Astrocyte (in vitro differentiated cells and primary cell): ENCODE data around the gene PAK4. TPM values are rescaled to one million over a fixed set of nuclear protein-coding genes. Genes with fewer than 3 reads are reported as not detected.
"Not testable (repeated sequence)": the region's sequence is repeated elsewhere in the genome, so short reads cannot be mapped to it uniquely, and the experiment has no call there.

ENCODE experiments used
- DNase-seq: peaks from one replicate; pipeline ENCODE4 v3.0.0-alpha.2; 2010; ENCODE audit warnings: low read depth
- FAIRE-seq: peaks from 2 replicates; lab custom pipeline; 2011; peaks lifted over from hg19 to GRCh38; lab: Jason Lieb, UNC
- H2AFZ ChIP-seq: 2 replicates; pipeline ENCODE4 v1.6.0; 2012; ENCODE audit warnings: low read depth, low read length, inconsistent platforms
- H3K27ac ChIP-seq: 2 replicates; pipeline ENCODE4 v1.5.1; 2011; ENCODE audit warnings: low read depth, low read length, inconsistent platforms
- H3K27me3 ChIP-seq: 2 replicates; pipeline ENCODE4 v1.6.0; 2011; ENCODE audit warnings: low read length, inconsistent platforms; ENCODE audit not compliant: insufficient read depth
- H3K36me3 ChIP-seq: 2 replicates; pipeline ENCODE4 v1.5.1; 2011; ENCODE audit warnings: low read length, inconsistent platforms; ENCODE audit not compliant: insufficient read depth
- H3K4me1 ChIP-seq: 2 replicates; pipeline ENCODE4 v1.5.1; 2011; ENCODE audit warnings: low read length, inconsistent platforms; ENCODE audit not compliant: insufficient read depth
- H3K4me2 ChIP-seq: 2 replicates; pipeline ENCODE4 v1.6.0; 2012; ENCODE audit warnings: low read length, inconsistent platforms
- H3K4me3 ChIP-seq: 2 replicates; pipeline ENCODE4 v1.5.1; 2011; ENCODE audit warnings: low read depth, mild to moderate bottlenecking, low read length, inconsistent platforms; ENCODE audit not compliant: insufficient read depth
- H3K79me2 ChIP-seq: 2 replicates; pipeline ENCODE4 v1.6.0; 2012; ENCODE audit warnings: mild to moderate bottlenecking, low read length, inconsistent platforms; ENCODE audit not compliant: insufficient read depth
- H3K9ac ChIP-seq: 2 replicates; pipeline ENCODE4 v1.6.0; 2012; ENCODE audit warnings: mild to moderate bottlenecking, low read length, inconsistent platforms
- H3K9me3 ChIP-seq: 2 replicates; pipeline ENCODE4 v1.5.1; 2012; ENCODE audit warnings: low read depth, mild to moderate bottlenecking, low read length, inconsistent platforms; ENCODE audit not compliant: insufficient read depth
- H4K20me1 ChIP-seq: 2 replicates; pipeline ENCODE4 v1.6.0; 2012; ENCODE audit warnings: low read length, inconsistent platforms; ENCODE audit not compliant: insufficient read depth
- H3K27ac Mint-ChIP-seq: one replicate; pipeline ENCODE4 v1.8.0; 2021; ENCODE audit warnings: mild to moderate bottlenecking, mixed read lengths; ENCODE audit not compliant: unreplicated experiment
- H3K27me3 Mint-ChIP-seq: one replicate; pipeline ENCODE4 v1.8.0; 2021; ENCODE audit warnings: low read depth, mixed read lengths; ENCODE audit not compliant: unreplicated experiment
- H3K36me3 Mint-ChIP-seq: one replicate; pipeline ENCODE4 v1.8.0; 2021; ENCODE audit warnings: low read depth, mixed read lengths; ENCODE audit not compliant: unreplicated experiment
- H3K4me1 Mint-ChIP-seq: one replicate; pipeline ENCODE4 v1.8.0; 2021; ENCODE audit warnings: low read depth, mixed read lengths; ENCODE audit not compliant: unreplicated experiment
- H3K4me3 Mint-ChIP-seq: one replicate; pipeline ENCODE4 v1.8.0; 2021; ENCODE audit warnings: mild to moderate bottlenecking, moderate library complexity, mixed read lengths; ENCODE audit not compliant: unreplicated experiment
- H3K9me3 Mint-ChIP-seq: one replicate; pipeline ENCODE4 v1.8.0; 2021; ENCODE audit warnings: mild to moderate bottlenecking, mixed read lengths; ENCODE audit not compliant: unreplicated experiment
- CTCF ChIP-seq: IDR thresholded peaks from 2 replicates; pipeline ENCODE4 v1.5.1; 2011; ENCODE audit warnings: low read depth, mild to moderate bottlenecking, inconsistent platforms, low read length, moderate library complexity; ENCODE audit not compliant: insufficient read depth
- EZH2 ChIP-seq: IDR thresholded peaks from 2 replicates; pipeline ENCODE4 v1.6.1; 2012; ENCODE audit warnings: mild to moderate bottlenecking, low read length, inconsistent platforms; ENCODE audit not compliant: insufficient read depth
- total RNA-seq: library from RNA; stranded (reverse); gene quantifications from 2 replicates; pipeline ENCODE4 v1.2.1, GENCODE V29; 2021

Gene PAK4
- total RNA-seq, 1 donor from 2014 or later, result 48.0 TPM

GRCh38 chr19:39090881-39091280, 34.7 kb upstream of the PAK4 start:
- Mint-ChIP-seq H3K9me3 (no peaks in the 10 kb centered on the region), H3K36me3 (no peaks in the 10 kb centered on the region), H3K4me3 (no peak overlapping the region), H3K4me1 (no peaks in the 10 kb centered on the region), H3K27ac (no peak overlapping the region), H3K27me3 (peaks cover 37% of the 10 kb centered on the region)
- H3K4me2 ChIP-seq, result no peak overlapping the region
- no peaks in the 10 kb centered on the region for H3K9me3 ChIP-seq
- DNase-seq (no peak), FAIRE-seq (no peak)
- H2AFZ ChIP-seq, result no peak overlapping the region
- H3K27ac ChIP-seq, result no peak overlapping the region
- TF ChIP-seq EZH2 (no peak), CTCF (no peak)
- no peaks in the 10 kb centered on the region for H3K79me2 ChIP-seq
- no peak overlapping the region for H3K4me3 ChIP-seq
- H3K4me1 ChIP-seq, result no peaks in the 10 kb centered on the region
- peaks cover 2% of the 10 kb centered on the region for H3K27me3 ChIP-seq
- no peak overlapping the region for H3K9ac ChIP-seq
- no peaks in the 10 kb centered on the region for H3K36me3 ChIP-seq
- no peaks in the 10 kb centered on the region for H4K20me1 ChIP-seq

GRCh38 chr19:39095799-39096540, 29.6 kb upstream of the PAK4 start:
- H3K36me3 Mint-ChIP-seq, H3K4me3 Mint-ChIP-seq, FAIRE-seq, H3K36me3 ChIP-seq, DNase-seq, H4K20me1 ChIP-seq, H3K4me1 ChIP-seq, H3K9ac ChIP-seq, H3K9me3 ChIP-seq, H3K27me3 ChIP-seq, H3K4me3 ChIP-seq, H3K9me3 Mint-ChIP-seq, H3K79me2 ChIP-seq, H3K27ac Mint-ChIP-seq, H3K4me2 ChIP-seq, H2AFZ ChIP-seq, H3K4me1 Mint-ChIP-seq, H3K27ac ChIP-seq: not testable (repeated sequence)
- peaks cover 42% of the 10 kb centered on the region for H3K27me3 Mint-ChIP-seq

GRCh38 chr19:39097299-39097698, 28.3 kb upstream of the PAK4 start:
- Histone ChIP-seq H3K27me3 (peaks cover 8% of the 10 kb centered on the region), H3K4me3 (no peak overlapping the region), H3K79me2 (no peaks in the 10 kb centered on the region), H3K36me3 (no peaks in the 10 kb centered on the region), H2AFZ (no peak overlapping the region), H3K9ac (no peak overlapping the region), H3K27ac (no peak overlapping the region), H3K4me1 (no peaks in the 10 kb centered on the region), H3K4me2 (no peak overlapping the region), H3K9me3 (no peaks in the 10 kb centered on the region), H4K20me1 (no peaks in the 10 kb centered on the region)
- TF ChIP-seq CTCF (no peak), EZH2 (no peak)
- no peak overlapping the region for H3K4me3 Mint-ChIP-seq
- DNase-seq, result no peak
- peaks cover 41% of the 10 kb centered on the region for H3K27me3 Mint-ChIP-seq
- H3K9me3 Mint-ChIP-seq, result peaks cover 5% of the 10 kb centered on the region
- no peak for FAIRE-seq
- no peaks in the 10 kb centered on the region for H3K36me3 Mint-ChIP-seq
- H3K27ac Mint-ChIP-seq, result no peak overlapping the region
- no peaks in the 10 kb centered on the region for H3K4me1 Mint-ChIP-seq
